Fibroblast of skin of back (primary cell): Measurements from ENCODE around the gene DEFB118. TPM values are rescaled to one million over a fixed set of nuclear protein-coding genes. Genes with fewer than 3 reads are reported as not detected.
"Not testable (repeated sequence)": the region's sequence is repeated elsewhere in the genome, so short reads cannot be mapped to it uniquely, and the experiment has no call there.

Experiments used
- DNase-seq: peaks from one replicate; pipeline ENCODE4 v3.0.0-alpha.2; 2013
- polyA plus RNA-seq, 2 experiments: library from polyadenylated mRNA; unstranded; fragments of 120-200 nt; gene quantifications; one replicate each; pipeline ENCODE4 v1.2.1, GENCODE V29; 2013; ENCODE audit not compliant: insufficient read length in 2 of 2

The DEFB118 gene
- polyA plus RNA-seq (2013, experiment 1 of 2; ENCODE audit: insufficient read length) = not detected
- polyA plus RNA-seq (2013, experiment 2 of 2; ENCODE audit: insufficient read length) = not detected

GRCh38 chr20:31368301-31368700 lies at the start of gene DEFB118:
DEFB118 (plus strand) TSS chr20:31368601; CDS start chr20:31368651, 50 bp downstream.
- no peak for DNase-seq

GRCh38 chr20:31322504-31322903 lies 45.9 kb upstream of the DEFB118 start:
- DNase-seq = no peak

- DNase-seq = no peak
Observed at GRCh38 chr20:31330893-31331292, 37.5 kb upstream of the DEFB118 start.

GRCh38 chr20:31341470-31341869 lies 26.9 kb upstream of the DEFB118 start:
- no peak for DNase-seq

- DNase-seq = no peak
Observed at GRCh38 chr20:31355981-31356380, 12.4 kb upstream of the DEFB118 start.

GRCh38 chr20:31363295-31363694 lies 5.1 kb upstream of the DEFB118 start:
- no peak for DNase-seq

GRCh38 chr20:31364272-31364671 lies 4.1 kb upstream of the DEFB118 start:
- DNase-seq = not testable (repeated sequence)

GRCh38 chr20:31374346-31374745 lies 5.9 kb downstream of the DEFB118 start:
- DNase-seq = no peak

- DNase-seq = no peak
Observed at GRCh38 chr20:31390490-31390889, 22.1 kb downstream of the DEFB118 start, which contains the start of gene DEFB119. DEFB119 (minus strand) TSS chr20:31390590; CDS start chr20:31390483, 107 bp downstream.

GRCh38 chr20:31392836-31393235 lies 24.4 kb downstream of the DEFB118 start:
- DNase-seq = no peak

GRCh38 chr20:31394900-31395299 lies 26.5 kb downstream of the DEFB118 start:
- DNase-seq = no peak

- DNase-seq = no peak
Observed at GRCh38 chr20:31403886-31404285, 35.5 kb downstream of the DEFB118 start.

- no peak for DNase-seq
Observed at GRCh38 chr20:31406115-31406514, 37.7 kb downstream of the DEFB118 start, which contains the start of gene DEFB121. DEFB121 (minus strand) TSS chr20:31406215; CDS start chr20:31406152, 63 bp downstream.

- no peak for DNase-seq
Observed at GRCh38 chr20:31410011-31410410, 41.6 kb downstream of the DEFB118 start.

GRCh38 chr20:31414381-31414780 lies 46.0 kb downstream of the DEFB118 start:
- no peak for DNase-seq

GRCh38 chr20:31415653-31416052 lies 47.3 kb downstream of the DEFB118 start:
- no peak for DNase-seq

- no peak for DNase-seq
Observed at GRCh38 chr20:31418307-31418706, 49.9 kb downstream of the DEFB118 start.
